Cortex of kidney (tissue), 1 donor: ENCODE data around the gene TMOD2.

ENCODE experiments used
- DNase-seq: peaks from one replicate; lab custom pipeline; 2025; lab: John Stamatoyannopoulos, UW

Gene TMOD2

DNA sequence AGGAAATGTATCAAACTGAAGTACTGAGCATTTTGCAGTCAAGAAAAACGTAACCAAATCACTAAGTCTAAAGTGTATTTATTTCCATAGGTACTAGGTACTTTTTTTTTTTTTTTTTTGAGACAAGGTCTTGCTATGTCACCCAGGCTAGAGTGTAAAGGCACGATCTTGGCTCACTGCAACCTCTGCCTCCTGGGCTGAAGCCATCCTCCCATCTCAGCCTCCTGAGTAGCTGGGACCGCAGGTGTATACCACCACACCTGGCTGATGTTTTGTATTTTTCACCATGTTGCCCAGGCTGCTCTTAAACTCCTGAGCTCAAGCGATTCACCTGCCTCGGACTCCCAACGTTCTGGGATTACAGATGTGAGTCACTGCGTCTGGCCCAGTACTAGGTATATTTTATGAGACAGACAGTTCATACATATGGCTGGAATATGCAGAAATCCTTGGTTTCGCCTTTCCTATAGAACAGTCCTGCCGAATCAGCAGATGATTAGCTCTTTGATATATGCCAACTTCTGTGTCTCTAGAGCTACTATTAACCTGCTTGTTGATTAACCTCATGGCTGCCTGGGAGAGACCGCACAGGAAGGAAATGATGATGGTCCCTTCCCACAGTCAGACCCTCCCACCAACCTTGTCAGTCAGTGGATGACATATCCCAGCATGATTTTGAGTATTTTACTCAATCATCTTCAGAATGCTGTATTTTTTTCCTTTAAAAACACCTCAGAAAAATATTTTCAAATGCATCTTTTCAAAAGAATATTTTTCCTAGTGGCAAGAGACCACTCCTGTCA, 110.4 kb downstream of the TMOD2 start:
- no peak for DNase-seq

- DNase-seq, result no peak
Observed at GRCh38 chr15:51863131-51863530, 111.7 kb downstream of the TMOD2 start.

- no peak for DNase-seq
Observed at GRCh38 chr15:51864408-51865056, 113.1 kb downstream of the TMOD2 start.

- no peak for DNase-seq
Observed at GRCh38 chr15:51865317-51865716, 113.9 kb downstream of the TMOD2 start.
